ENCODE results near the gene KIAA0930. TPM values are rescaled to one million over a fixed set of nuclear protein-coding genes. Genes with fewer than 3 reads are reported as not detected.

The KIAA0930 gene
- total RNA-seq, 2 donors from 2014 or later: 29.1 to 55.1 TPM

GRCh38 chr22:45268958-45269844 lies 28.5 kb upstream of the KIAA0930 start:
- TF ChIP-seq CTCF (IDR thresholded peaks at IDR 0.05): peak; percentile 94 to 99 (median 98)
- TF ChIP-seq POLR2A (IDR thresholded peaks at IDR 0.05): peak; percentile 52
- peak; percentile 31 for TF ChIP-seq POLR2AphosphoS5 (IDR thresholded peaks at IDR 0.05)
- Histone ChIP-seq H3K36me3 (no peaks in the 10 kb centered on the region), H3K27ac (peak overlapping the region; percentile 78 to 83), H3K4me3 (peak overlapping the region; percentile 36 to 52), H3K9me3 (no peaks in the 10 kb centered on the region), H3K4me1 (replicated peaks) (peaks cover 11% of the 10 kb centered on the region), H3K27me3 (replicated peaks; ENCODE audit: insufficient read depth) (no peaks in the 10 kb centered on the region)
- WGBS: 2% methylated on average over 53 of the region's 60 CpGs
- intact Hi-C loops (cut with DNase I): loop anchor here (1.0 to 2.0 kb wide), 3 partner anchors 40 to 284 kb away; partner anchors contain the start of gene FAM118A
- peak; percentile 85 for DNase-seq (ENCODE audit: low spot score)

- peaks cover 13% of the 10 kb centered on the region for H3K4me1 ChIP-seq (replicated peaks)
- under 1% methylated on average over 32 of the region's 47 CpGs for WGBS
- H3K4me3 ChIP-seq: peak overlapping the region; percentile 36 to 52
- intact Hi-C loops (cut with DNase I): loop anchor here (1.0 to 2.0 kb wide), 3 partner anchors 40 to 284 kb away; partner anchors contain the start of gene FAM118A
- no peak for TF ChIP-seq POLR2A (IDR thresholded peaks at IDR 0.05)
- no peak for TF ChIP-seq CTCF (IDR thresholded peaks at IDR 0.05)
- TF ChIP-seq POLR2AphosphoS5 (IDR thresholded peaks at IDR 0.05): no peak
- no peak for DNase-seq (ENCODE audit: low spot score)
- no peaks in the 10 kb centered on the region for H3K9me3 ChIP-seq
- peak overlapping the region; percentile 60 to 83 for H3K27ac ChIP-seq
- no peaks in the 10 kb centered on the region for H3K27me3 ChIP-seq (replicated peaks; ENCODE audit: insufficient read depth)
- H3K36me3 ChIP-seq: no peaks in the 10 kb centered on the region
These were observed 27.7 kb upstream of the KIAA0930 start for GRCh38 chr22:45268167-45268957.

- Histone ChIP-seq H3K36me3 (no peaks in the 10 kb centered on the region), H3K4me3 (no peak overlapping the region), H3K9me3 (no peaks in the 10 kb centered on the region), H3K4me1 (replicated peaks) (peaks cover 11% of the 10 kb centered on the region), H3K27me3 (replicated peaks; ENCODE audit: insufficient read depth) (no peaks in the 10 kb centered on the region), H3K27ac (no peak overlapping the region)
- intact Hi-C loops (cut with DNase I): no loop called here
- 87% methylated on average over 7 of the region's 7 CpGs for WGBS
- DNase-seq (ENCODE audit: low spot score): no peak
- no peak for TF ChIP-seq POLR2A (IDR thresholded peaks at IDR 0.05)
These were observed 24.8 kb upstream of the KIAA0930 start for GRCh38 chr22:45265535-45265934.

DNA sequence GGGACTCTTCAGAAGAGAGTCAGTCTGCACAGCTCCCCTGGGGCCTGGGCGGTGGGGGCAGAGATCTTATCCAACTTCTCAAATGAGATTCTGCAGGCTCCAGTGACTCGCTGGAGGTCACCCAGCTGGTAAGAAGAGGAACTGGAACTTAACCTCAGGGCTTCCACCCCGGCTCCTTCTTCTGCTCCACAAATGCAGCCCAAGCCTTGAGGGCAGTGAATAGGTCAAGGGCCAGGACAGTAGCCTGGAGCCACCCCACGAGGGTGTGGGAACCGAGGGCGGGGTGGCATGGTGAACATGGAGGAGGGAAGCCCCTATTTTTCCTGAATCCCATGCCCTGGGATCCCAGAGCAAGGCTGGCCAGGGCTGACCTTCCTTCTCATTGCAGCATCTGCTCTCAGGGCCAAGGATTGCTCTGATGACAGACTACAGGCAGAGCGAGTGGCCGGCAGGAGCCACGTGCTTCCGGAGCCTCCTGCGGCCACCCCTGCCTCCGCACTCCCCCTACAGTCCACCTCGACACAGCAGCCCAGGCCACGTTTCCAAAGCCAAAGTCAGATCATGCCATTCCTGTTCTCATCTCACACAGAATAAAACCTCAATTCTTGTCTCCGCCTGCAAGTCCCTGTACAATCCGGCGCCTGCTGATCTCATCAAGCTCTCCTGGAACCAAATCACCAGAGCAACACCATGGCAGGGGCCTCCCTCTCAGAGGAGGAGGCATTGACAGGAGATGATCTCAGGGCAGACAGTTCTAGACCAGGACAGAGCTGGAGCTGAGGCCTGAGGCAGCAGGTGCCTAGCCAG lies 23.0 kb upstream of the KIAA0930 start:
- peaks cover 3% of the 10 kb centered on the region for H3K4me1 ChIP-seq (replicated peaks)
- peak; percentile 77 for DNase-seq (ENCODE audit: low spot score)
- H3K4me3 ChIP-seq: no peak overlapping the region
- peak overlapping the region in 1 of 2 donors; percentile 36 for H3K27ac ChIP-seq
- intact Hi-C loops (cut with DNase I): loop anchor here (5.0 kb wide), 1 partner anchor 161 kb away; no protein-coding TSS in a partner anchor
- 21% methylated on average over 17 of the region's 17 CpGs for WGBS
- no peaks in the 10 kb centered on the region for H3K27me3 ChIP-seq (replicated peaks; ENCODE audit: insufficient read depth)
- H3K36me3 ChIP-seq: no peaks in the 10 kb centered on the region
- TF ChIP-seq POLR2AphosphoS5 (IDR thresholded peaks at IDR 0.05) (peak; percentile 79), CTCF (IDR thresholded peaks at IDR 0.05) (peak; percentile 57 to 92 (median 82)), POLR2A (IDR thresholded peaks at IDR 0.05) (no peak)
- H3K9me3 ChIP-seq: no peaks in the 10 kb centered on the region
